Forelimb muscle (tissue), 1 donor: ENCODE data around the gene HRAS. TPM values are rescaled to one million over a fixed set of nuclear protein-coding genes. Genes with fewer than 3 reads are reported as not detected.

Experiments
- DNase-seq: peaks from one replicate; pipeline ENCODE4 v3.0.0-alpha.2; 2013; ENCODE audit warnings: low read depth
- polyA plus RNA-seq: library from polyadenylated mRNA; unstranded; fragments of 120-200 nt; gene quantifications from one replicate; pipeline ENCODE4 v1.2.1, GENCODE V29; 2013; ENCODE audit not compliant: insufficient read length

The HRAS gene
- polyA plus RNA-seq, 1 donor = 120 TPM

- DNase-seq = no peak
These were observed 32.4 kb upstream of the HRAS start for GRCh38 chr11:567629-568292.

GRCh38 chr11:567011-567628, 31.7 kb upstream of the HRAS start:
- no peak for DNase-seq

DNA sequence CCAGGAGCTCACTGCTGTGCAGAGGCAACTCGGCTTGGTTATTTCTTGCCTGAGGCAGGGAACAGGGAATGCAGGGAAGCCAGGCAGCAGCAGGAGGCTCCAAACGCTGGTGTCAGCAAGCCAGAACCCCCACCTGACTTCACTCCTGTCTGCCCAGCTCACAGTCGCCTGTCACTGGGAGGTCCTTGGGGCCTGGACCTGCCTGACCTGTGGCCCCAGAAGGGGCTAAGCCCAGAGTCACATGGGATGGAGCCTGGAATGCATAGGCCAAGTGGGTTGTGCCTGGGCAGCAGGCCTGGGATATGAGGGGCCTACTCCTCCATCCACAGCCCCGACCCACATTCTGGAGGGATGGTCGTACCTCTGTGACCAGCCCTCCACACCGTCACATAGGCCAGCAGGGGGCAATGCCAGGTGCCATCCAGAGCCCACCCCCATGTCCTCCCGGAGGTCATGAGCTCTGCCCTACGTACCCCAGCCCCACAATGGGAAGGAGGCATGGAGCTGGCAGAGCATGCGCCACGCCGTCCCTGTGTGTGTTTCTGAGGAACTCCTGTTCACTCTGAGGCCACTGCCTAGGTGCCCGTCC, 30.6 kb upstream of the HRAS start:
- no peak for DNase-seq

GRCh38 chr11:563812-564578, 28.6 kb upstream of the HRAS start:
- no peak for DNase-seq

- DNase-seq = no peak
These were observed 27.9 kb upstream of the HRAS start for GRCh38 chr11:563066-563811.

DNA sequence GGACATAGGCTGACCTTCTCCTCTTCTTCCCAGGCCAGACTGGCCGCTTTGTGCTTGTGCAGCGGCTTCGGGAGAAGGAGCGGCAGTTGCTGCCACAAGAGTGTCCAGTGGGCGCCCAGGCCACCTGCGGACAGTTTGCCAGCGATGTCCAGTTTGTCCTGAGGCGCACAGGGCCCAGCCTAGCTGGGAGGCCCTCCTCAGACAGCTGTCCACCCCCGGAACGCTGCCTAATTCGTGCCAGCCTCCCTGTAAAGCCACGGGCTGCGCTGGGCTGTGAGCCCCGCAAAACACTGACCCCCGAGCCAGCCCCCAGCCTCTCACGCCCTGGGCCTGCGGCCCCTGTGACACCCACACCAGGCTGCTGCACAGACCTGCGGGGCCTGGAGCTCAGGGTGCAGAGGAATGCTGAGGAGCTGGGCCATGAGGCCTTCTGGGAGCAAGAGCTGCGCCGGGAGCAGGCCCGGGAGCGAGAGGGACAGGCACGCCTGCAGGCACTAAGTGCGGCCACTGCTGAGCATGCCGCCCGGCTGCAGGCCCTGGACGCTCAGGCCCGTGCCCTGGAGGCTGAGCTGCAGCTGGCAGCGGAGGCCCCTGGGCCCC, 26.8 kb upstream of the HRAS start:
- DNase-seq = no peak

- no peak for DNase-seq
These were observed 26.0 kb upstream of the HRAS start for GRCh38 chr11:561148-562003.

DNA sequence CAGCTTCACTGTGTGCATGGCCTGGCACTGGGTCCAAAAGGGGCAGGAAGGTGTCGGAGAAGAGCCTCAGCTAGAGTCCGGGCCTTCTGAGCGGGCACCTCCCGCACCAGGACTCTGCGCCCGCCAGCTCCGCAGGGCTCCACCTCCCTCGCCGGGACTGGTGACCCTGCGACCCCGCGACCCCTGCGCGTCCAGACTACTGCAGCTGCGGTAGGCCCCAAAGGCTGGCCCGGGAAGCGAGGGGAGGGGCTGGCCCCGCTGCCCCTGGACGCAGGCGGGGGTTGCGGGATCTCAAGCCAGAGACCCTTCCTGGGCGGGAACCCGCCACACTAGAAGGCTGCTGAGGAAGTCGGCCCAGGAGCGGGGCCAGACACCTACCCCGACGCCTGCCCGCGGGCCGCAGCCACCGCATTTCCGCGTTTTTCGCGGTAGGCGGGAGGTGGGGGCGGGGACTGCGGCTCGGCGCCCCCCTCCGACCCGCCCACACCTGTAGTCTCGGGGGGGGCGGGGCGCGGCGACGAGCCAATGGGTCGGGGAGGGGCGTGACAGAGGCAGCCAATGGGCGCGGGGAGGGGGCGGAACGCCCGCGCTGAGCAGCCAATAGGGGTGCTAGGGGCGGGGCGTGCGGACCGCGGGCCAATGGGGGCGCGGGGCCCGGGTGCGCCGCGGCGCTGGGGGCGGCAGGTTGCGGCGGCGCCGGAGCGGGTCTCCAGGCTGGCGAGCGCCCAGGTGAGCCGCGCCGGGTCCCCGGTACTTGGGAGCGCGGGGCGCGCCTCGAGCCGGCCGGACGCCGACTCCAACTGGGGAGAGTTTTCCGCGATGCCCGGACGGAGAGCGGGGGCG, 25.1 kb upstream of the HRAS start, which contains the start of the genes LMNTD2 and RASSF7:
Gene LMNTD2, minus strand, starts transcription at position 434 of the 843 bp plus-strand sequence. Its CDS starts 22 bp downstream, at position 412.
Gene RASSF7, plus strand, starts transcription at position 666 of the 843 bp plus-strand sequence. CDS start 799 bp downstream, outside the sequence.
- no peak for DNase-seq

GRCh38 chr11:559712-560304, 24.4 kb upstream of the HRAS start:
- no peak for DNase-seq

GRCh38 chr11:559020-559620, 23.7 kb upstream of the HRAS start:
- DNase-seq = no peak

DNA sequence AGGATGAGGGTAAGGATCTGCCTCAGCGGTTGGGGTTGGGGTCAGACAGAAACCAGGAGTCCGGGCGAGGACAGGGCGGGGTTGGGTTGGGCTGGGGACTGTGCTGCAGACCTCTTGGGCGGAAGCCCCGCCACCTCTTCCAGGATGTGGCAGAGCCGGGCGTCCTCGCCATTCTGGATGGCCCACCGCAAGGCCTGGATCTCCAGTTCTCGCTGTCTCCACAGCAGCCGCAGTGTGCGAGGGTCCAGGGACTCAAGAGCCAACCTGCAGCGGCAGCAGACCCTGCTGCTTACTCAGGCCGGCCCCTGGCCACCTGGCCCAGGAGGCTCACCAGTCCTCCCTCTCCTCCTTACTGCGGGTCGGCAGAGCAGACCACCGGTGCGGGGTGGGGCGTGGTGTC, 23.1 kb upstream of the HRAS start:
- no peak for DNase-seq

- DNase-seq = no peak
These were observed 22.2 kb upstream of the HRAS start for GRCh38 chr11:557328-558132.

GRCh38 chr11:556662-557256, 21.4 kb upstream of the HRAS start:
- DNase-seq = no peak

DNA sequence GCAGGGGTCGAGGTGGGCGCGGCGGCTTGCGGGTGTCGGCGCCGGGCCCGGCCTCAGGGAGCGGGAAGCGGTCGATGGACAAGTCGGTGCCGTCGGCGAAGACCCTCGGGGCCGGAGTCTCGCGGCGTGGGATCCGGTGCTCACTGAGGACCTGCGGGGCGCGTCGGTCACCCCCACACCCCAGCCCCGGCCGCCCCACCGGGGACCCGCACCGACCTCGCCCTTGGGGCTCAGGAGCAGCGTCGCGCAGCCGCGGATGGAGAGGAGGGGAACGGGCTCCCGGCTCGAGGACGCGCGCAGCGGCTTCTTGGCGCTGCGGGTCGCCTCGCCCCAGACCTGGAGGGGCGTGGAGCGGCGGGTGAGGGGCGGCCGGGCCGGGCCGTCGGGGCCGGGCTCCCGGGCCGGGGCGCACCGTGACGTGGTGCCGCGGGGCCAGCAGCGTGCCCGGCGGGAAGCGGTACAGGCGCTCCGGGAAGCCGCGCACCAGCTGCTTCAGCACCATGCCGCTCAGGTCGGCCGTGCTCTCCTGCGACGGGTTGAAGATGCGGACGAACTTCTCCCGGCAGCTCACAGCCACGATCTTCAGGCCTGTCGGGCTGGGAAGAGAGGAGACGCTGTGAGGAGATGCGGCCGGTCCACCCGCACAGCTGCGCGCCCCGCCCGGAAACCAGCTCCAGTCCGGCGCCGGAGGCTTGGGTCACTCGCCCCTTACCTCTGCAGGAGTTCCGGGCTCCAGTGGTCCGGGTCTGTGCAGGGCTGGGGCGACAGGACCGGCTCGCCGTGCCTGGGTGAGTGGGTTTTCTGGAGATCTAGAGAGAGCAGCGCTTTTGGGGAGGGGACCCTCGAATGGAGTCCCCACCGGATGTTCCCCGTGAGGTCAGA, 20.6 kb upstream of the HRAS start:
- no peak for DNase-seq

GRCh38 chr11:555227-555779, 19.9 kb upstream of the HRAS start:
- DNase-seq = no peak
